Stimulated activated naive CD8-positive, alpha-beta T cell treated with anti-CD3 and anti-CD28 coated beads, Interleukin-15, amount 100 ng/mL, for 72 hours (primary cell): ENCODE results near the gene PAFAH1B1.
A peak's percentile ranks its signal among the peaks of the same experiment; 100 is the strongest.
"Not testable (repeated sequence)": the region's sequence is repeated elsewhere in the genome, so short reads cannot be mapped to it uniquely, and the experiment has no call there.

ENCODE experiments used
- ATAC-seq: fragments of 150-1000 bp; cut with Tn5 transposase; 2 replicates; pipeline ENCODE4 v1.10.0; 2021; ENCODE audit warnings: mild to moderate bottlenecking, moderate library complexity
- DNase-seq, 2 donors: peaks; one replicate each; pipeline ENCODE4 v3.0.0; 2021 to 2022
- H3K27ac Mint-ChIP-seq, 2 donors: one replicate each; pipeline ENCODE4 v1.8.0; 2022; ENCODE audit warnings: mild to moderate bottlenecking in 2 of 2, mixed read lengths in 2 of 2, moderate library complexity in 2 of 2
- H3K27me3 Mint-ChIP-seq: one replicate; pipeline ENCODE4 v1.8.0; 2022; ENCODE audit warnings: mixed read lengths
- H3K4me1 Mint-ChIP-seq: one replicate; pipeline ENCODE4 v1.8.0; 2022; ENCODE audit warnings: mild to moderate bottlenecking, mixed read lengths
- H3K4me3 Mint-ChIP-seq, 2 donors: one replicate each; pipeline ENCODE4 v1.8.0; 2022; ENCODE audit warnings: mild to moderate bottlenecking in 2 of 2, mixed read lengths in 2 of 2, moderate library complexity in 1 of 2
- H3K9me3 Mint-ChIP-seq, 2 donors: one replicate each; pipeline ENCODE4 v1.8.0; 2022; ENCODE audit warnings: mixed read lengths in 2 of 2

Gene PAFAH1B1

GRCh38 chr17:2592971-2593820, at the start of gene PAFAH1B1:
TSS of gene PAFAH1B1 (plus strand) at chr17:2593654. CDS start at chr17:2638289, 44,635 bp downstream.
- no peaks in the 10 kb centered on the region for H3K27me3 Mint-ChIP-seq

GRCh38 chr17:2545393-2545792, 48.1 kb upstream of the PAFAH1B1 start:
- no peak overlapping the region for H3K4me3 Mint-ChIP-seq
- no peaks in the 10 kb centered on the region for H3K9me3 Mint-ChIP-seq
- ATAC-seq, result no peak
- no peak overlapping the region for H3K27ac Mint-ChIP-seq
- H3K27me3 Mint-ChIP-seq, result no peaks in the 10 kb centered on the region
- no peak for DNase-seq
- peaks cover 8% of the 10 kb centered on the region for H3K4me1 Mint-ChIP-seq

More at GRCh38 chr17:2592971-2593820, at the start of gene PAFAH1B1:
- H3K4me1 Mint-ChIP-seq, result peaks cover 23% of the 10 kb centered on the region
- peak within 1 kb of the TSS; percentile 94 to 95 for H3K27ac Mint-ChIP-seq
- no peaks in the 10 kb centered on the region for H3K9me3 Mint-ChIP-seq
- peak within 1 kb of the TSS; percentile 81 to 93 for H3K4me3 Mint-ChIP-seq
- peak; percentile 94 to 95 for DNase-seq
- peak; percentile 89 for ATAC-seq

- H3K27me3 Mint-ChIP-seq, result peaks cover 6% of the 10 kb centered on the region
- H3K4me3 Mint-ChIP-seq, result no peak overlapping the region
- H3K9me3 Mint-ChIP-seq, result no peaks in the 10 kb centered on the region
- peak overlapping the region in 1 of 2 donors; percentile 19 for H3K27ac Mint-ChIP-seq
- no peak for DNase-seq
- ATAC-seq, result no peak
- H3K4me1 Mint-ChIP-seq, result peaks cover 11% of the 10 kb centered on the region
Observed at GRCh38 chr17:2547176-2547575, 46.3 kb upstream of the PAFAH1B1 start.

GRCh38 chr17:2548026-2548425, 45.4 kb upstream of the PAFAH1B1 start:
- ATAC-seq, H3K4me1 Mint-ChIP-seq, H3K4me3 Mint-ChIP-seq, DNase-seq, H3K9me3 Mint-ChIP-seq: not testable (repeated sequence)
- Mint-ChIP-seq H3K27ac (peak overlapping the region in 1 of 2 donors; percentile 67), H3K27me3 (peaks cover 11% of the 10 kb centered on the region)

- no peaks in the 10 kb centered on the region for H3K9me3 Mint-ChIP-seq
- DNase-seq (no peak), ATAC-seq (no peak)
- no peak overlapping the region for H3K27ac Mint-ChIP-seq
- peaks cover 11% of the 10 kb centered on the region for H3K27me3 Mint-ChIP-seq
- no peak overlapping the region for H3K4me3 Mint-ChIP-seq
- peaks cover 6% of the 10 kb centered on the region for H3K4me1 Mint-ChIP-seq
Observed at GRCh38 chr17:2549392-2550211, 43.9 kb upstream of the PAFAH1B1 start.

- ATAC-seq, result no peak
- H3K4me3 Mint-ChIP-seq, result no peak overlapping the region
- H3K27me3 Mint-ChIP-seq, result peaks cover 11% of the 10 kb centered on the region
- no peak for DNase-seq
- H3K4me1 Mint-ChIP-seq, result peaks cover 6% of the 10 kb centered on the region
- no peak overlapping the region for H3K27ac Mint-ChIP-seq
- peaks cover 0 to 4% of the 10 kb centered on the region in 2 donors for H3K9me3 Mint-ChIP-seq
Observed at GRCh38 chr17:2551493-2551892, 42.0 kb upstream of the PAFAH1B1 start.

GRCh38 chr17:2551928-2552327, 41.5 kb upstream of the PAFAH1B1 start:
- no peak overlapping the region for H3K27ac Mint-ChIP-seq
- H3K9me3 Mint-ChIP-seq, result peaks cover 0 to 5% of the 10 kb centered on the region in 2 donors
- H3K4me3 Mint-ChIP-seq, result no peak overlapping the region
- peaks cover 6% of the 10 kb centered on the region for H3K4me1 Mint-ChIP-seq
- H3K27me3 Mint-ChIP-seq, result peaks cover 11% of the 10 kb centered on the region
- ATAC-seq, result no peak
- DNase-seq, result no peak

- H3K27me3 Mint-ChIP-seq, result no peaks in the 10 kb centered on the region
- ATAC-seq (no peak), DNase-seq (no peak)
- H3K9me3 Mint-ChIP-seq, result peaks cover 0 to 5% of the 10 kb centered on the region in 2 donors
- H3K4me1 Mint-ChIP-seq, result peaks cover 26% of the 10 kb centered on the region
- no peak overlapping the region for H3K4me3 Mint-ChIP-seq
- H3K27ac Mint-ChIP-seq, result no peak overlapping the region
Observed at GRCh38 chr17:2560658-2561057, 32.8 kb upstream of the PAFAH1B1 start.

- DNase-seq (no peak), ATAC-seq (no peak)
- H3K4me3 Mint-ChIP-seq, result peak overlapping the region; percentile 2 to 9
- no peaks in the 10 kb centered on the region for H3K9me3 Mint-ChIP-seq
- H3K27ac Mint-ChIP-seq, result peak overlapping the region in 1 of 2 donors; percentile 91
- no peaks in the 10 kb centered on the region for H3K27me3 Mint-ChIP-seq
- peaks cover 26% of the 10 kb centered on the region for H3K4me1 Mint-ChIP-seq
Observed at GRCh38 chr17:2562162-2562858, 31.1 kb upstream of the PAFAH1B1 start.

- ATAC-seq (no peak), DNase-seq (no peak)
- Mint-ChIP-seq H3K27ac (no peak overlapping the region), H3K4me1 (peaks cover 23% of the 10 kb centered on the region), H3K9me3 (no peaks in the 10 kb centered on the region), H3K27me3 (no peaks in the 10 kb centered on the region), H3K4me3 (no peak overlapping the region)
Observed at GRCh38 chr17:2563061-2563460, 30.4 kb upstream of the PAFAH1B1 start.

- DNase-seq (no peak), ATAC-seq (no peak)
- peaks cover 20% of the 10 kb centered on the region for H3K4me1 Mint-ChIP-seq
- no peak overlapping the region for H3K27ac Mint-ChIP-seq
- no peaks in the 10 kb centered on the region for H3K27me3 Mint-ChIP-seq
- no peak overlapping the region for H3K4me3 Mint-ChIP-seq
- H3K9me3 Mint-ChIP-seq, result no peaks in the 10 kb centered on the region
Observed at GRCh38 chr17:2563543-2563942, 29.9 kb upstream of the PAFAH1B1 start.

- Mint-ChIP-seq H3K27me3 (no peaks in the 10 kb centered on the region), H3K9me3 (no peaks in the 10 kb centered on the region), H3K27ac (no peak overlapping the region), H3K4me1 (peaks cover 20% of the 10 kb centered on the region), H3K4me3 (no peak overlapping the region)
- ATAC-seq (no peak), DNase-seq (no peak)
Observed at GRCh38 chr17:2564877-2565276, 28.6 kb upstream of the PAFAH1B1 start.

GRCh38 chr17:2566056-2566455, 27.4 kb upstream of the PAFAH1B1 start:
- no peaks in the 10 kb centered on the region for H3K9me3 Mint-ChIP-seq
- no peaks in the 10 kb centered on the region for H3K27me3 Mint-ChIP-seq
- H3K4me3 Mint-ChIP-seq, result no peak overlapping the region
- H3K4me1 Mint-ChIP-seq, result peaks cover 20% of the 10 kb centered on the region
- no peak overlapping the region for H3K27ac Mint-ChIP-seq
- DNase-seq, result no peak
- ATAC-seq, result no peak

GRCh38 chr17:2571523-2572303, 21.7 kb upstream of the PAFAH1B1 start:
- no peak for DNase-seq
- ATAC-seq, result peak; percentile 73
- Mint-ChIP-seq H3K4me1 (peaks cover 7% of the 10 kb centered on the region), H3K4me3 (no peak overlapping the region), H3K27me3 (no peaks in the 10 kb centered on the region), H3K9me3 (no peaks in the 10 kb centered on the region), H3K27ac (no peak overlapping the region)

- not testable (repeated sequence) for H3K27me3 Mint-ChIP-seq, H3K4me3 Mint-ChIP-seq
Observed at GRCh38 chr17:2572304-2572609, 21.2 kb upstream of the PAFAH1B1 start.

More at GRCh38 chr17:2572304-2572609, 21.2 kb upstream of the PAFAH1B1 start:
- not testable (repeated sequence) for H3K4me1 Mint-ChIP-seq, ATAC-seq, DNase-seq, H3K27ac Mint-ChIP-seq, H3K9me3 Mint-ChIP-seq
